GM20431 (cell line): Measurements from ENCODE around the gene CNNM1.

ENCODE experiments used
- in situ Hi-C: fragments of 300-500 bp; cut with MseI, MboI; formaldehyde crosslinking; loops from one replicate; pipeline ENCODE4 v1.15.0; 2020; ENCODE audit warnings: low sequenced_read_pairs; ENCODE audit not compliant: unreplicated experiment

The CNNM1 gene

GRCh38 chr10:99329304-99329553 is at the start of gene CNNM1:
Gene CNNM1, plus strand, starts transcription at chr10:99329356. Its CDS starts 32 bp downstream, at chr10:99329388.
- in situ Hi-C loops = no loop called here

GRCh38 chr10:99279626-99280111 is 49.5 kb upstream of the CNNM1 start:
- in situ Hi-C loops = no loop called here

- in situ Hi-C loops = no loop called here
Measured at GRCh38 chr10:99280472-99280871, 48.7 kb upstream of the CNNM1 start.

GRCh38 chr10:99285881-99286280 is 43.3 kb upstream of the CNNM1 start:
- in situ Hi-C loops = no loop called here

GRCh38 chr10:99290306-99290705 is 38.9 kb upstream of the CNNM1 start:
- in situ Hi-C loops = no loop called here

- in situ Hi-C loops = no loop called here
Measured at GRCh38 chr10:99292159-99292558, 37.0 kb upstream of the CNNM1 start.

- in situ Hi-C loops = no loop called here
Measured at GRCh38 chr10:99296605-99297004, 32.6 kb upstream of the CNNM1 start.

GRCh38 chr10:99297033-99297432 is 32.1 kb upstream of the CNNM1 start:
- in situ Hi-C loops = no loop called here

GRCh38 chr10:99303899-99304861 is 25.0 kb upstream of the CNNM1 start:
- in situ Hi-C loops = no loop called here

GRCh38 chr10:99304862-99305229 is 24.3 kb upstream of the CNNM1 start:
- in situ Hi-C loops = no loop called here

- in situ Hi-C loops = no loop called here
Measured at GRCh38 chr10:99312501-99312900, 16.7 kb upstream of the CNNM1 start.

GRCh38 chr10:99315853-99316252 is 13.3 kb upstream of the CNNM1 start:
- in situ Hi-C loops = no loop called here

- in situ Hi-C loops = no loop called here
Measured at GRCh38 chr10:99316374-99316773, 12.8 kb upstream of the CNNM1 start.

- in situ Hi-C loops = no loop called here
Measured at GRCh38 chr10:99318048-99318447, 11.1 kb upstream of the CNNM1 start.

GRCh38 chr10:99318475-99318874 is 10.7 kb upstream of the CNNM1 start:
- in situ Hi-C loops = no loop called here

GRCh38 chr10:99325281-99325680 is 3.9 kb upstream of the CNNM1 start:
- in situ Hi-C loops = no loop called here

GRCh38 chr10:99326871-99327270 is 2.3 kb upstream of the CNNM1 start:
- in situ Hi-C loops = no loop called here

GRCh38 chr10:99328579-99329303 is 415 bp upstream of the CNNM1 start:
- in situ Hi-C loops = no loop called here

- in situ Hi-C loops = no loop called here
Measured at GRCh38 chr10:99329554-99330346, 594 bp downstream of the CNNM1 start.

GRCh38 chr10:99330347-99330924 is 1.3 kb downstream of the CNNM1 start:
- in situ Hi-C loops = no loop called here
